Measurements from ENCODE around the gene EEIG1.

Gene EEIG1

GRCh38 chr9:127974001-127974768, 6.6 kb downstream of the EEIG1 start:
- no peak for DNase-seq

GRCh38 chr9:127973169-127974000, 7.4 kb downstream of the EEIG1 start:
- no peak for DNase-seq

GRCh38 chr9:127972236-127972871, 8.4 kb downstream of the EEIG1 start:
- DNase-seq: no peak

- no peak for DNase-seq
Observed at GRCh38 chr9:127971357-127972235, 9.2 kb downstream of the EEIG1 start.

- DNase-seq: no peak
Observed at GRCh38 chr9:127970401-127971313, 10.1 kb downstream of the EEIG1 start.

GRCh38 chr9:127968700-127969383, 11.9 kb downstream of the EEIG1 start:
- no peak for DNase-seq

GRCh38 chr9:127968042-127968441, 12.7 kb downstream of the EEIG1 start:
- no peak for DNase-seq

- DNase-seq: no peak
Observed at GRCh38 chr9:127967151-127967809, 13.5 kb downstream of the EEIG1 start.

- DNase-seq: no peak
Observed at GRCh38 chr9:127966416-127967150, 14.2 kb downstream of the EEIG1 start.

- no peak for DNase-seq
Observed at GRCh38 chr9:127965953-127966352, 14.8 kb downstream of the EEIG1 start.

GRCh38 chr9:127963359-127964064, 17.3 kb downstream of the EEIG1 start:
- DNase-seq: no peak

- DNase-seq: no peak
Observed at GRCh38 chr9:127963041-127963358, 17.8 kb downstream of the EEIG1 start.

- no peak for DNase-seq
Observed at GRCh38 chr9:127962278-127962677, 18.5 kb downstream of the EEIG1 start.

- DNase-seq: no peak
Observed at GRCh38 chr9:127961613-127962155, 19.1 kb downstream of the EEIG1 start.

GRCh38 chr9:127961155-127961490, 19.7 kb downstream of the EEIG1 start:
- DNase-seq: no peak

GRCh38 chr9:127960410-127961154, 20.2 kb downstream of the EEIG1 start:
- DNase-seq: no peak

GRCh38 chr9:127959841-127960409, 20.9 kb downstream of the EEIG1 start:
- DNase-seq: no peak

- no peak for DNase-seq
Observed at GRCh38 chr9:127959398-127959797, 21.4 kb downstream of the EEIG1 start.

Data from retina (tissue), 1 donor.